Tibial artery (tissue), 4 donors: ENCODE measurements around the gene PSAPL1.

Source experiments
- DNase-seq, 2 donors: peaks; one replicate each; pipeline ENCODE4 v3.0.0-alpha.2; 2019
- H3K27ac ChIP-seq, 2 donors: fragments of 200-600 bp; sonication (generic) in 1 of 2; 1 replicate in 1 of 2; 2 replicates in 1 of 2; pipeline ENCODE4 v1.5.1; 2018 to 2019; ENCODE audit warnings: mild to moderate bottlenecking in 1 of 2
- H3K27me3 ChIP-seq, 2 donors: fragments of 200-600 bp; sonication (generic) in 1 of 2; one replicate each; pipeline versions ENCODE4 v1.5.1 to v1.6.0; 2016 to 2019
- H3K36me3 ChIP-seq, 3 donors: fragments of 200-600 bp; sonication (generic) in 2 of 3; one replicate each; pipeline ENCODE4 v1.5.1; 2016 to 2019; ENCODE audit warnings: mild to moderate bottlenecking in 2 of 3
- H3K4me1 ChIP-seq, 4 donors: fragments of 200-600 bp; sonication (generic) in 2 of 4; 1 replicate in 3 of 4; 2 replicates in 1 of 4; pipeline ENCODE4 v1.5.1; 2016 to 2019
- H3K4me3 ChIP-seq, 2 donors: fragments of 200-600 bp; sonication (generic) in 1 of 2; 1 replicate in 1 of 2; 2 replicates in 1 of 2; pipeline ENCODE4 v1.5.1; 2018 to 2019; ENCODE audit warnings: mild to moderate bottlenecking in 2 of 2
- H3K9me3 ChIP-seq, 3 donors: fragments of 200-600 bp; sonication (generic) in 1 of 3; one replicate each; pipeline ENCODE4 v1.5.1; 2016 to 2019
- intact Hi-C: fragments of 100-400 bp; cut with DNase I; formaldehyde crosslinking; loops from one replicate; pipeline ENCODE4 v1.15.0; 2023; ENCODE audit warnings: low total_unique reads
- TF ChIP-seq, protein P1 (sequence below), 2 experiments: fragments of 200-600 bp in 1 of 2; fragments of 450-650 bp in 1 of 2; IDR thresholded peaks; one replicate each; pipeline ENCODE4 v1.5.1; 2017 to 2019; ENCODE audit warnings: antibody characterized with exemption in 2 of 2, mild to moderate bottlenecking in 1 of 2, moderate library complexity in 1 of 2

The PSAPL1 gene

DNA sequence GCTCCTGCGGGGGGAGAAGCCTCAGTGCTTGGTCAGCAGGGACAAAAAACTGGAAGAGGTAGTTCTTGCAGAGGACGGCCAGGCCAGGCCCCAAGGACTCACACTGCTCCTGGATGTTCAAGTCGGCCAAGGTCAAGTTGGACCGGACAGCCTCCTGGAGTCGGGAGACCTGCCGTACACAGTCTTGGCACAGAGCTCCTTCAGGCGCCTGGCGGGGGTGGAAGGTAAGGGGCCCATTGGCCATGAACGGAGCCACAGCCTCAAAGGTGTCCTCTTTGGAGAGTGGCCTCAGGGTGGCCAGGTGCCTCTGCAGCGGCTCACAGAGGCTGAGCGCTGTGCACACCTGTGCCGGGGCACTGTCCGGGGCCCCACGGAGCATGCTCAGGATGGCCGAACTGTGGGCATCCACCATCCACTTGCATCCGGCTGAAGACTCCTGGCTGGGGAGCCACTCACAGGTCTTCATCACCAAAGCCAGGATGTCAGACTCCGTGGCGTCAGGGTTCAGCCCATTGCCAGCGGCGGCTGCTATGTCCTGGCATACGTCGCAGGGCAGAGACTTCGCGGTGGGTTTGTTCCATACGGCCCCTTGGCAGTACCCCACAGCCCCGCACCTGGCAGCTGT, 477 bp downstream of the PSAPL1 start:
- Histone ChIP-seq H3K27ac (no peak overlapping the region), H3K4me1 (no peaks in the 10 kb centered on the region), H3K27me3 (no peaks in the 10 kb centered on the region), H3K9me3 (no peaks in the 10 kb centered on the region), H3K36me3 (no peaks in the 10 kb centered on the region), H3K4me3 (no peak overlapping the region)
- no peak for DNase-seq
- intact Hi-C loops, result no loop called here
- TF ChIP-seq, protein P1, sequence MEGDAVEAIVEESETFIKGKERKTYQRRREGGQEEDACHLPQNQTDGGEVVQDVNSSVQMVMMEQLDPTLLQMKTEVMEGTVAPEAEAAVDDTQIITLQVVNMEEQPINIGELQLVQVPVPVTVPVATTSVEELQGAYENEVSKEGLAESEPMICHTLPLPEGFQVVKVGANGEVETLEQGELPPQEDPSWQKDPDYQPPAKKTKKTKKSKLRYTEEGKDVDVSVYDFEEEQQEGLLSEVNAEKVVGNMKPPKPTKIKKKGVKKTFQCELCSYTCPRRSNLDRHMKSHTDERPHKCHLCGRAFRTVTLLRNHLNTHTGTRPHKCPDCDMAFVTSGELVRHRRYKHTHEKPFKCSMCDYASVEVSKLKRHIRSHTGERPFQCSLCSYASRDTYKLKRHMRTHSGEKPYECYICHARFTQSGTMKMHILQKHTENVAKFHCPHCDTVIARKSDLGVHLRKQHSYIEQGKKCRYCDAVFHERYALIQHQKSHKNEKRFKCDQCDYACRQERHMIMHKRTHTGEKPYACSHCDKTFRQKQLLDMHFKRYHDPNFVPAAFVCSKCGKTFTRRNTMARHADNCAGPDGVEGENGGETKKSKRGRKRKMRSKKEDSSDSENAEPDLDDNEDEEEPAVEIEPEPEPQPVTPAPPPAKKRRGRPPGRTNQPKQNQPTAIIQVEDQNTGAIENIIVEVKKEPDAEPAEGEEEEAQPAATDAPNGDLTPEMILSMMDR (IDR thresholded peaks at IDR 0.05), result no peak

DNA sequence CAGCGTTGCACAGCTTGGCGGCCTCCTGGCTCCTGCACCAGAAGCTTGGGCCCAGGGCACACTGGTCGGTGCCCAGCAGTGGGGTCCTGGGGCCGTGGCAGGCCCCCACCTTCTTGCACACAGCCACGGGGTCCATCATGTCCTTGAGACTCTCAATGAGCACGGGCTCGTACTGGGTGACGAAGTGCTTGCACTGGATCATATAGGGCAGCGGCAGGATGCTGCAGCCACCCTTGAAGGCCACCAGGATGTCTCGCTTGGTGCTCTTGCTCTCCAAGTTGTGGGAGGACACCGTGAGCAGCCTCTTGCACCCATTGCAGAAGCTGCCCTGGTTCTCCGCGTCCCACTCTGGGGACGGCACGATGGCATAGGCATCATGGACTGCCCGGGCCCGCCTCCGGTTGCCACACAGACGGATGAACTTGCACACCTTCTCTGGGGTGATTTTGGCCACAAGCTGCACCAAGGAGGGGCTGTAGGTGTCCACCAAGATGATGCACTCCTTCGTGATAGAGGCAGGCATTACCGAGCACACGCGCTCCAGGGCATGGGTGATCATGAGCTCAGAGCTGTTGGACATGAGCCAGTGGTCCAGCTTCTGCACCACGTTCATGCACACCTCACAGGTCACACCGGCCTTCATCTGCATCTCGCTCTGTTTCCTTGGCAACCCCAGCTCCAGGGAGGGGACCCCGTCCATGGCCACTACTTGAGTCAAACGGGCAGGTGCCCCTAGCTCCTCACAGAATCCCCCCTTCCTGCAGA, 1.2 kb downstream of the PSAPL1 start:
- Histone ChIP-seq H3K27me3 (no peaks in the 10 kb centered on the region), H3K36me3 (no peaks in the 10 kb centered on the region), H3K4me1 (no peaks in the 10 kb centered on the region), H3K9me3 (no peaks in the 10 kb centered on the region), H3K27ac (no peak overlapping the region), H3K4me3 (no peak overlapping the region)
- TF ChIP-seq, protein P1 (IDR thresholded peaks at IDR 0.05), result no peak
- no peak for DNase-seq
- intact Hi-C loops, result no loop called here

DNA sequence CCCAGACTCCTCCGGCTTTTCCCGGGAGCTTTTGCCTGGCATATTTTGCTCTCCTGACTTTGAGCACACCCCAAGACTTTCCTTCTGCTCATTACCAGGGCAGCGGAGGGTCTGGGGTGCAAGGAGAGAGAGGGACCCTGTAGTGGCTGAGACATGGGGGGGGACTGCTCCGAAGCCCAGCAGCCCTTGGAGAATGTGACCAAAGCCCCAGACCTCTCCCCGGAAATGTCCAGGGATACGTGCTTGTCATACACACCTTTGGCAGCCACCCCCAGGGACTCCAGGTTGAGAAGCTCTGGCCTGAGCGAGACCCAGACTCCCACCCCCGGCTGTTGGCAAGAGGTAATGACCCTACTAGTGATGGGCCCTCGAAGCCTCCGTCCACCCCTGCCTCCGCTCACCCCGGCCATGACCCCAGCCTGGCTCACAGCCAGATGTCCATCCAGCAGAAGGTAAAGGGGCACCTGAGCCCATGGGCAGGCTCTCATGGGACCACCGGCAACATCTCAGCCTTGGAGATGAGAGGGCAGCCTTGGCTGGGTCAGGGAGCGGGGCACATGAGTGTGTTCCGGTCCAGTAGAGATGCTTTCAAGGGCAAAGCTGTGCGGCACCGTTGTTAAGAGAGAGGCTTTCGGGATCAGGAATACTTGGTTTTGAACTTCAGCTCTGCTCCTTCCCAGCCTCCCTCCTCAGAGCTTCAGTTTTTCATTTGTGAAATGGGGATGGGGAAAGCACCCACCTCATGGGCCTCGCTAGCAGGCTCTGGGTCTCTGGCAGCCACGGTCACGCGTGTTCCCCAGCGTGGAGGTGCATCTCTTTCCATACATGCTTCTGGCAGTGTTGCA, 2.0 kb downstream of the PSAPL1 start:
- H3K4me3 ChIP-seq, result no peak overlapping the region
- H3K27ac ChIP-seq, result no peak overlapping the region
- H3K9me3 ChIP-seq, result no peaks in the 10 kb centered on the region
- no peaks in the 10 kb centered on the region for H3K4me1 ChIP-seq
- no peak for DNase-seq
- no peaks in the 10 kb centered on the region for H3K27me3 ChIP-seq
- TF ChIP-seq, protein P1 (IDR thresholded peaks at IDR 0.05), result no peak
- intact Hi-C loops, result no loop called here
- no peaks in the 10 kb centered on the region for H3K36me3 ChIP-seq

DNA sequence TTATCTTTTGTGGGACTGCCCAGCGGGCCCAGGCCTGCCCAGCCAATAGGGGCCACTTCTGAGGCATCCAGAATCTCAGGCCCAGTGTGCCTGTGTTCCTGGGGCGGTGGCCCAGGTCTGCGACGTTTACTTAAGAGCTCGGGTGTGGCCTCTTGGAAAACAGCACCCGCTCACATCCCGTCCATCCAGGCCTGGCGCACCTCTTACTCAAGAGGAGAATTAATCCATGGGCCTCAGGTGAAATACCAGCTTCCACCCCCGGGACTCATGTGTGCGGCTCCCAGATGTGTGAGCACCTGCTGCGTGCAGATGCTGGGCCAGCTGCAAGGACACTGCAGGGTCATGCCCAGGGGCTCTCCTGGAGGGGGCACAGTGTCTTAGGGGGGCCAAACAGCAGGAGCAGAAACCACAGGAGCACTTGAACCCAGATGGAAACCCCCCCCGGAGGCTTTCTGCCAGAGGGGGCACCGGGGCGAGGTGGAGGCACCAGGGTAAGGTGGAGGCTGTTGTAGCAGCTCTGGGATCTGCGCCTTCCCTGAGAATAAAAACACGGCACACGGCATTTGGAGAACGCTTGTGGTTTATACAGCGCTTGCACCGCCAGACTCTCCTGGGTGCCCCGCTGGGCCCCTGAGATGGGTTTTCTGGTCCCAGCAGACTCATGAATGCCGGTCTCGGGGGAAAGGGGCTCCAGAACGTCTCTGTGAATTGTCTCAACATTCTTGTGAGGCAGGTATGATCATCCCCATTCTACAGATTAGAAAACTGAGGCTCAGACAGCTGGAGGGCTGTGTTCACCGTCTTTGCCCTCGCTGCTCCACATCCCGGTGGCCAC, 2.8 kb downstream of the PSAPL1 start:
- Histone ChIP-seq H3K9me3 (no peaks in the 10 kb centered on the region), H3K27me3 (no peaks in the 10 kb centered on the region), H3K4me3 (no peak overlapping the region), H3K27ac (no peak overlapping the region), H3K4me1 (no peaks in the 10 kb centered on the region), H3K36me3 (no peaks in the 10 kb centered on the region)
- peak in 1 of 2 donors; percentile 53 for DNase-seq
- intact Hi-C loops, result no loop called here
- TF ChIP-seq, protein P1 (IDR thresholded peaks at IDR 0.05), result no peak
